Kidney tubule cell (primary cell): ENCODE measurements around the gene CRNN.

Source experiments
- DNase-seq: peaks from one replicate; pipeline ENCODE4 v3.0.0-alpha.2; 2018; ENCODE audit warnings: low spot score

The CRNN gene

DNA sequence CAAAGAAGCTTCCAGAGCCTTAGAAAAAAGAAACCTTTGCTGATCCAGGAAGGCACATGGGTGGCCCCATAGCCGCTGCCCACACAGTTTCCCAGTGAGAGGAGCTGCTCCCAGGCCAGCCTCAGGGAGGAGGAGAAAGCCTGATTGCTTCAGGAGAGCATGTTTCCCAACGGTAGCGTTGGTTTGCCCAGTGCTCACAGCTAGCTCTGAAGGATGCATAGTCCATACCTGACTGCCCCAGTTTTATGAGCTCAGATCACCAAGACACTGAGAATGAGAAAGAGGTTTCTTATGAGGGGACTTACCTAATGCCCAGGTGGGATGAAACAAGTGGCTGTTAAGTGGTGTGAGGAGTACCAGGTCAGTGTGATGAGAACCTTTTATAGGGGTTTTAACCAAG, at the start of gene CRNN:
Gene CRNN, minus strand, starts transcription at position 355 of the 400 bp plus-strand sequence. CDS start 2,030 bp downstream, outside the sequence.
- no peak for DNase-seq

DNA sequence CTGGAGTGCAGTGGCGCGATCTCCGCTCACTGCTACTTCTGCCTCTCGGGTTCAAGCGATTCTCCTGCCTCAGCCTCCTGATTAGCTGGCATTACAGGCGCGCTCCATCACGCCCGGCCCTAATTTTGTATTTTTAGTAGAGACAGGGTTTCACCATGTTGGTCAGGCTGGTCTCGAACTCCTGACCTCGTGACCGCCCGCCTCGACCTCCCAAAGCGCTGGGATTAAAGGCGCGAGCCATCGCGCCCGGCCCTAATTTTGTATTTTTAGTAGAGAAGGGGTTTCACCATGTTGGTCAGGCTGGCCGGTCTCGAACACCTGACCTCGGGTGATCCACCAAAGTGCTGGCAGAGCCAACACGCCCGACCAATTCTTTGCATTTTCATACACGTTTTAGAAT, 48.6 kb upstream of the CRNN start:
- no peak for DNase-seq

DNA sequence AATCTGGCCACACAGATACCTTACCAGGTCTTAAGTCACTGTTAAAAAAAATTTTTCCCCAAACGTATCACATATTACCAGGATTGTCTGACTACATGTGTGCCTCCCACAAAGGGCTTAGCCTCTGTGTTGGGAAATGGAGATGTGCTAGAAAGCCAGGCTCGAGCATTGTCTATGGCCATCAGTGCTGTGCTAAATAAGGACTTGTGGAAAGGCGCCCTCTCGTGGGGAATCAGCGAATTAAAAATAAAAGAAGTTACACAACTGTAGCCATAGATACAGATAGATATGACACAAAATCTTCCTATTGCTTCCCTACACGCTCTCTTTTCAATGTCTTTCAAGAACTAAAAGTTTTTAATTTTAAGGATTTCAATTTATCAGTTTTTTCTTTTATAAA, 47.5 kb upstream of the CRNN start:
- peak; percentile 72 for DNase-seq

DNA sequence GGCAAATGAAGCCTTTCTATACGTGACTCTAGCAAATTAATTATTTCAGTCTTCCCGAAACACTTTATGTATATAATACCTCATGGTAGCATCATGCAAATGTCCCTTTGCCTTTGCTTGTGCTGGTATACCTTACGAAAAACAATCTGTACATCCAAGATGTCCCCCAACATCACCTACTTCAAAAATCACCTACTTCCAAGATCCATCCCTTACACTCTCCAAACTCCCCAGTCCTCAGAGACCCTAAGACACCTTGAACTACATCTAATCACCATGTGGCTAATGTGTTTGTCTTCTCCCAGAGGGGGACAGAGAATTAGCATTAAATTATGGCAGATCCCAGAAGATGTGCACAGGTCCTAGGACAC, 46.5 kb upstream of the CRNN start:
- no peak for DNase-seq

DNA sequence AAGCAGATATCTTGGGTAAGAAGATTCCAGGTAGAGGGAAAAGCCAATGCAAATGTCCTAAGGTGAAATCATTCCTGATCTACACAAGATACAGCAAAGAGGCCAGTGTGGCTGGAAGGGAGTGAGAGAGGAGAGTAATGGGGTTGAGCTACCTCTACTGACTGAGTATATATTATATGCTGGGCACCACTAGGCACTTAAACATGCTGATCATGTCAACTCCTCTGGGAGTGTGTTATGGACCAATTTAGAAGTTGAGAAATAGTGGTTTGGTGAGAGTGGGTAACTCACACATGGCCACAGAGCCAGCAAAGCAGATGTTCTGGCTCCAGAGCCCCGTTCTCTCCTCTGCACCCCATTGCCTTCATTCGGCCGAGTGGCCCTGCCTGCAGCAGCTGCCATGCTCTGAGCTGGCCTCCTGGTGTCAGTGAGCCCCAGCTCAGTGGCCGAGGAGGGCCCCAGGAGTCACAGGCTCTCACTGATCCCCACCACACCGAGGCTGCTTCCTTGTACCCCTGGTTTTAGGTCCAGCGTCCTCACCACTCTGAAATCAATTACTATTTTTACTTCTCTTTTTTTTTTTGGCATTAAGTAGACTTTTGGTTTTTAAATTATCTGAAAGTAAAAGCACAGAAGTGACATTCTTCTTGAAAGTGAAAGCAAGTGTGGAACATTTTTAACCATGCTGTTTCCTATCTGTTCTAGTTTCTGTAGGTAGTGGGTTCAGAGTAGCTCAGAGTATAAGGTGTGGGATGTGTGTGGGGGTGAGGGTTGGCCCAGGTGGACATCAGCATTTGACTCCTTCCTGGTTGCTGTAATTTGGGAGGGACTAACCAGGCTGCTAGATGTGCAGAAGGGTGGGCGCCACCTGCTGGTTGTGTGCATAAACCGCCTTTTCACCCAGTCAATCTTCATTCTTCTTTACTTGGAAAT, 45.8 kb upstream of the CRNN start:
- DNase-seq, result peak; percentile 72

DNA sequence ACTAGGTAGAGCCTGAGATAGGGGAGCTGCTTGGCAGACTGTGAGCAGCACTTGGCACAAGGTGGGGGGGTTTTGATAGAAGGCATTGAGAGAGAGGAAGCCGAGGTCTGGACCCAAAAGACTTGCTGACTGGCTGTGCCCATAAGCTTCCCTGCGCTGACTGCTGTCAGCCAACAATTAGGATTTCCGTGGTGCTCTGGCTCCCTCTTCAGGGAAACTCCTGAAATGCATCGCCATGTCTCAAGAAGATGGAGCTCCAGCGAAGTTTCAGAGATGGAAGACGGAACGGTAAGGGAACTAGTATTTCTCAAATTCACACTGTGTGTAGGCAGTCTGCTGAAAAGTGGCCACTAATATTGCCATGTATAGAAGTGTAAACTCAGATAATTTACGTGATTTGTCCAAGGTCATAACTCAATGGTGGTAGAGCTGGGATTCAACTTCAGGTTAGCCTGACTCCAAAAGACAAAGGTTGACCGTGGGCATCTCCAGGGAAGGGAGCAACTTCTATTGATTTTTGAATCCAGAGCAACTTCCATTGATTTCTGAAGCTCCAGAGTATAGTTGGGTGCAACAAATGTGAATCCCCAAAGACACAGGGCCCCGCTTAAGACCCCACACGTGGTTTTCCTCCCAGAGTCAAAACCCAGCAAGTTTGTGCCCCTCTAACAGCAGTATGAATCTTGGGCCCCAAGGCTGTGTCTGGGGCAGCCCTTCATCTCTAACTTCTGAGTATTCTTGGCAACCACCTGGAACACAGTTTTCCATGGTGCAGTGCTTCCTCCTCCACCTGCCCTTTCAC, 44.5 kb upstream of the CRNN start:
- peak; percentile 80 for DNase-seq

DNA sequence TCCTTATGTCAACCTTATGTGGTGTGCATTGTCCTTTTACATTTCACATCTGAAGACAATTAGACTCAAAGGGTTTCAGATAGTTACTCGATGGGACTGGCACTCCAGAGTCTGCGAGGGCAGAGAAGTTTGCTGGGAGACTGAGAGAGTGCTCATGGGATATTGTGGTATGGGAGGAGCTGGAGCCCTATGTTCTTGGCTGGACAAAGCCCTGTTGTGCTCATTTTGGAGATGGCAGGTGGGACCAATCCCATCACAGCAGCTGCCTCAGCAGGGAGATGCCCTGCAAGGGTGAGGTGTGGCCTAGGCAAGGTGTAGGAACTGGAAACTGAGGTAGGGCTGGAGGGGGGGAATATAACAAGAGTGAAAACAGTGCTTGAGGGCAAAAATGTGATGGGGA, 43.5 kb upstream of the CRNN start:
- no peak for DNase-seq

DNA sequence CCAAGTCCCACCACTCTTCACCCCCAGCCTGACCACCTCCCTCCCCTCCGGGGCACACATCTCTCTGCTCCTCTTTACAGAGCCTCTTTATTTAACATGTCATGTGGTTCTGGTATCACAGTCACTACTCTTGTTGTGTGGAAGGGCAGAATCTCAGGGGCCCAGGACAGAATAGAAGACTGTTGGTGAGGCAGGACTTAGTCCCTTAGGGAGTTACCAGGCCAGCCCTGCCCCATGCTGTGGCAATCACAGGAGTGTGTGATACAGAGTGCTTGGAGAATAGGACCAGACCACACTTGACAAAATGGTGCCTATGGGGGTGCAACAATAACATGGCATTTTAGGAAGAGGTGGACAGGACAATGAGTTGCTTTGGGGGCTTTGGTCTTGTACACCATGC, 43.0 kb upstream of the CRNN start:
- no peak for DNase-seq

DNA sequence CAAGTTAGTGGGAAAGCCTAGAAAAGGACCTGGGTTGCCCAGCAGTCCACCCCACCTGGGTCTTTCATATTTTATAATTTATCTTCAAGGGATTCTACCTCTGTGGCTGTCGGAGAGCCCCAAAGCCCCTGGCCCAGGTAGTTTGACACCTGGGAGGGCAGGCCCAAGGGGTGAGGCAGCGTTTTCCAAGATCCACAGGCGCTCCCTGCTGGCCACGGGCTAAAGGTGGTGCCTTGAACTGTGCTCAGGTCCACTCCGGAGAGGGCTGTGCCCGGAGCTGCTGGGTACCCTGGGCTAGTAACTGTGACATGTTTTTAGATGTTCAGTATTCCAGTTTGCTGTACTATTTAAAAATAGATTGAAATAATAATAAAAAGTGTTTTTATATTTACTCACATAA, 37.2 kb upstream of the CRNN start:
- no peak for DNase-seq

DNA sequence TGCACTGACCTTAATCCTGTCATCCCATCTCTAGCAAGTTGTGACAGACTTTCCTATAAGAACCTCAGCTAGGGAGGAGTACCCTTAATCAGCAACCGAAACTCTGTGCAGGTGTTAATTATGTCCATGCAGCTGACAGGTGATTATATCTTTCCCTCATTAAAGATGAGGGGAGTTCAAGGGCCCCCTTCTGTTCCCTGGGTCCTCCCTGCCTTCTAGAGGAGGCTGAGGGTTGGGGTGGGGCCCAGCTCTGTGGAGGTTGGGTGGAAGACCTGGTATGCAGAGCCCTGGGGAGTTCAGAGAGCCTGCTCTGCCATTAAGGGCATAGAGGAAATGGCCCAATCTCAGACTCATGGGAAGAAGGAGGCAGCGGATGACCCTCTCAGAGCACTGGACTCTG, 35.6 kb upstream of the CRNN start:
- no peak for DNase-seq

DNA sequence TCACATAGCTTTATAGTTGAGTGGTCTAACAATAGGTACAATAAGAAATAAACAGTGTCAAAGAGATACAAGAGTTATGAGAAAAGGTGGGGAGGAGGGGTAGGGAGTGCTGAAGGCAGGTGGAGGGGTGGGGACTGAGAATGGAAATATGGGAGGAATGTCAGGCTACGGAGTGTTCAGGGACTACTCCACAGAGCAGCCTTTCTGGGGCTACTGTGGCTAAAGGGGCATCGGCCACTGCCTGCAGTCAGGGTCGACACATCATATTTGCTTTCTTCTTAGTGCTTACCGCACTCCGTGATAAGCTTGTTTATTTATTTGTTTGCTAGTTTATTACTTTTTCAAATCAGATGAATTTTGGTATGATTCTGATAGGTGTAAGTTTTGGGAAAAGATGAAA, 34.4 kb upstream of the CRNN start:
- DNase-seq, result no peak

DNA sequence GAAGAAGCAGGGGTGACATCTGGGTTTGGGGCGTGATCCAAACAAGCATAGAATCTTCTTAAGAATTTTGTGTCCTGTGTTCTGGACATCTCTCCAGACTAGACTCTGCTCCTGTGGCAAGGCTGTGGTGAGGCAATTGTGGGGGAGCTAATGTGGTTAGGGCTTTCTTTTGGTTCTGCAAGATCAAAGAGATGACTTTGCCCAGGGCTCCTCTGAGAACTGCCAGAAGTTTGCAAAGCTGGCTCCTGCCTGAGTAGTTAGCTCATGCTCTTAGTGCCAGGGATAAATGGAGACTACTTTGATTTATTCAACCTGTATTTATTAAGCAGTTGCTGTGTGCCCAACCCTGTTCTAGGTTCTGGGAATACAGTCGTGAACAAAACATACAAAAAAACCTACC, 34.0 kb upstream of the CRNN start:
- DNase-seq, result no peak

DNA sequence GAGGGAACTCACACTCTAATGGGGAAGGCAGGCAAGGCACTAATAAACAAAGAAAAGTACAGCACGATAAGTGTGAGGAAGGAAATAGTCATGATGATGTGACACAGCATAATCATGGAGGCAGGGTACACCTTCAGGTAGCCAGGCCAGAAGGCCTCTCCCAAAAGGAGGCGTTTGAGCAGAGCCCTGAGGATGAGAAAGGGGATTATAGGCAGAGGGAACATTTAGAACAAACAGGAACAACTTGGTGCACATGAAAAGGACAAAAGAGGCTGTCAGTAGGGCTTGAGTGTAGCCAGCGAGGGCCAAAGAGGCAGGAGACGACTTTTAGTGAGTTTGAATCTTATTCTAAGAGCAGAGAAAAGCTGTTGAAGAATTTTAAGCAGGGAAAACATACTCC, 33.4 kb upstream of the CRNN start:
- DNase-seq, result no peak

DNA sequence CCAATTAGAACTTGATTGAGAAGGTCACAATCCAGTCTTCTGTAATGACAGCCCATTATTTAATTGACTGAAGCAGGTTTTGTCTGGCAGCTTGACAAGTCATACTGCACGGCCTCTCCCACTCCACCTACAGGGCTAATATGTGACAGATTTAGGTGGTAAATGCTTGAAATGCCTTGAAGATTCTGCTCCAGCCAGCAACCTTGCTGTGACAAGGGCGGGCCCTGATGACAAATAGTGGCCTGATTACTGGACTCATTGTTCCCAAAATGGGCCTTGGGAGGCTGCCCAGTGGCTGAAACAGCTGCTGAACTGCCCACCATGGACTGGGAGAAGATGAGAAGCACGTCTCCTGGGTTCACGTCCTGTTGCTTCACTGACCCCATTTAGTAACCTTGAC, 30.0 kb upstream of the CRNN start:
- DNase-seq, result peak; percentile 20

DNA sequence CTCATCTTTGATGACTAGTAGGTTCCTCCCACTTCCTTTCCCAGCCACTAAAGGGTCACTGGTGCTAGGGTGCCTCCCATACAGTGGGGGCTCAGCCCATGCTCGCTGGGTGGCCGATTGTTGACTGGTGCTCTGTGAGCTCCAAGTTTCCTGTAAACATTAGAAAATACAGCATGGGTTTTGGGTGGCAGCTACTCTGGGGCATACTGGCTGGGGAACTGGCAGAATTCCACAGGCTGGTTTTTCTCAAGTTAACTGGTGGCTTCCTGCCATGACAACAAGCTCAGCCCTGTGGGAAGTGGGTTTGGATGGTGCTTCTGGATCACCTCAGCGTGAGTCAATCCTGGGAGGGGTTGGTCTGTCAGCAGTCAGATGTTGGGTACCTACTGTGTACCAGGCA, 28.7 kb upstream of the CRNN start:
- DNase-seq, result peak; percentile 27

DNA sequence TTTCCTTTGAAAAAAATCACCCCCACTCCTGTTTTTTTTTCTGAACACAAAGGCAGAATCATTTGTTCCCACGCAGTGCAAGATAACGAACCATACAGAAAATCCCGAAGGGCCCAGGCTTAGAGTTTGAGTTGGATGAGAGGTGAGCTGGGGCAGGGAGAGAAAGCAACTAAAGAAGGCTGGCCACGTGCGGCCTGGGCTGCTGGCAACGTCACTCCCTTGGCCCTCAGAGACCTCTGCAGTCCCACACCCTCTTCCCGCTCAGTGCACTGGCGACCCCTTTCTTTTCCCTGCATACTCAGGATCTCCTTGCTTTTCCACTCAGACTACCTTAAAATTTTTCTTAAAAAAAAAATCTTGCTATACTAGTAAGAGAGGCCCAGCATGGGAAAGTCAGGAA, 28.2 kb upstream of the CRNN start:
- no peak for DNase-seq

DNA sequence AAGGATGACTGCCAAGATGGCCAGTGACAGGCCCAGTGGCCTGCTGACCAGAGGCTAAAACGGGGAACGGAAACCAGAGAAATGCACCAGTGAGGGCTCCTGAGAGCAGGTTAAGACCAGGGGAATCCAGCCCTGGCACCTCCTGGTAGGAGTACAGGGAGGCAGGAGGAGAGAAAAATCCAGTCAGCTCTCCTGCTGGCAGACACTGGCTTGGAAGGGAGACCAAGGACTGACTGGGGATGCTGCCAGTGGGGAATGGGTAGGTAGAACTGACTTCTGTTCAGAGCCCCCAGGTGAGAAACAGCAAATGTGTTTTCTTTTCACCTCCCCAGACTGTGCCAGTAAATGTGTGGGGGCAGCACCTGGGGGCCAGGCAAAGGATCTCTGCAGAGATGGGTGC, 27.7 kb upstream of the CRNN start:
- no peak for DNase-seq

DNA sequence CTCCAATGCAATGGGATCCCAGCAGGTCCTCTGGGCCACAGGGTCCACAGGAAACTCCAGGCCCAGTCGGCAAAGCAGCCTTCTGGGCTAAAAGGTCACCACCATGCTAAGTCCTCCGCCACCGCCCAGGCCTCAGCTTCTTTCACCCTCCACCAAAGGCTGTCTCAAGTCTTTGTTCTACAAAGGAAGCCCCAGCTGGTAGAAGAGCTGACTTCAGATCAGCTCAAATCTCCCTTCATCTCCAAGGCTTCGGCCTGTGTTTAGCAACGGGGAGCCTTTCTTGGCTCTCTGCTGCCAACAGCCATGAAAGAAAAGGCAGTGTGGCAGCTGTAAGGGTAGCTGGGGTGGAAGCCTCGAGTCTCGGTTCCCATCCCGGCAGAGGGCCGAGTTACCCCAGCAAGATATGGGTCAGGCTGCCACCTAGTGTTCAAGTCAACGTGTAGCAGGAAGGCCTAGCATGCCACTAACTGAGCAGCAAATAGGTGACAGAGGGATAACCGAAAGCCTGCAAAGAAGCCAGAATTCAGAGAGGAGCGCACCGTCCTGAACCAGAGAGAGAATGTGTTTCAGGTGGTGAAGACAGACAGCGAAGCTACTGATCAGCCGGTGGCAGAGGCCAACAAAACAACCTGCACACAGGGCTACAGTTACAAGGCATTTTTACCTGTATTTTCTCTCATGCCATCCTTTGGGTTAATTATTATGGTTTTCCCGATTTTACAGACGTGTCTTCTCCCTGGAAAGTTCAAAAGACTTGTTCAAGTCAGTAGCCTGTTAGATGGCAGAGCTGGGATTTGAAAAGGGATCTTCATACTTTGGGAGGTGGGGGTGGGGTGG, 26.8 kb upstream of the CRNN start:
- peak; percentile 79 for DNase-seq

DNA sequence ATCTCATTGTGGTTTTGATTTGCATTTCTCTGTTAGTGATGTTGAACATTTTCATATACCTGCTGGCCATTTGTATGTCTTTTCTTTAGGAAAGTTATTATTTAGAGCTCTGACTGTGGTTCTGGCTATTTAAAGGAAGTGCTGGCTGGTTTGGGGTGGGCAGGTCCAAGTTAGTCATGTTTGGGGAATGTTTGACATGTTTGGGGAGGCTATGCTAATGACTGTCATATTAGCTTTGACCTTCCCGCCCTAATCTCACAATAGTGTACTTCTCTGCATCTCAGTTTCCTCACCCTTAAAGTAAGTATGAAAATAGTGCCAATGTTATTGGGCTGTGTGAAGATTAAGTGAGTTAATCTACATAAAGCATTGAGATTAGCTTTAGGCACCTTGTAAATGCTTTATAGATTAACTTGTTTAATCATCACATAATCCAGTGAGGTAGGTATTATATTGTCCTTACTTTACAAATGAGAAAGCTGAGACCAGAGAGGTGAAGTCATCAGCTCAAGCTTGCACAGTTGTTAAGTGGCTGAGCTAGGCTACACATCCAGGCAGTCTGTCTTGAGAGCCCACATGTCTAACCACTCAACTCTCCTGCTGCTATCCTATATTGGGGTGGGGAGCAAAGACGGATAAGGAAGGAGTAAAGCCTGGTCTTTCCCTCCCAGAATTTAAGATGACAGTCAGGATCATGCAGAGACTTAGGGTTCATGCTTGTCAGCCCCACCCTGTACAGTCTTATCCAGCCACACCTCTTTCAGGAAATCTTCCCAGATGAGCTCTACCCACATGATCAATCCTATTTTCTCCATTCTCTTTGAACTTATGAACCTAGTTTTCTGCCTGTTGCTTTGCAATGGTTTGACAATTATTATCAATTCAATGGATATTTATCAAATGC, 22.8 kb upstream of the CRNN start:
- DNase-seq, result peak; percentile 68

DNA sequence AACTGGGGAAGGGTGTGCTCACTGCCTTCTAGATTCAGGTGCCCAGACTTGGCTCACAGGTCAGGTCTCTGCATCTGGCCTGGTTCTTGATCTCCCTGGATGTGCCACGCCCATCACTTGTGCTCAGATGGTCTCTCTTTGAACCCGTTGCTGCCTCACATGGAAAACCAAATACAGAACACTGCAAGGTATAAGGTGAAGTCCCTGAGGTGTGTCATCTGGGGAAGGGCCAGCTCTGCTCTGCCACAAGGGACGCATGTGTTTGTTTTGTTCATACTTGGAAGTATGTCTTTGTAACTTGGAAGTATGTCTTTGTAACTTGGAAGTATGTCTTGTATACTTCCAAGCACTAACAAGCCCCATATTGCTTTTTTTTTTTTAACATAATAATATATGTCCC, 13.4 kb upstream of the CRNN start:
- no peak for DNase-seq

DNA sequence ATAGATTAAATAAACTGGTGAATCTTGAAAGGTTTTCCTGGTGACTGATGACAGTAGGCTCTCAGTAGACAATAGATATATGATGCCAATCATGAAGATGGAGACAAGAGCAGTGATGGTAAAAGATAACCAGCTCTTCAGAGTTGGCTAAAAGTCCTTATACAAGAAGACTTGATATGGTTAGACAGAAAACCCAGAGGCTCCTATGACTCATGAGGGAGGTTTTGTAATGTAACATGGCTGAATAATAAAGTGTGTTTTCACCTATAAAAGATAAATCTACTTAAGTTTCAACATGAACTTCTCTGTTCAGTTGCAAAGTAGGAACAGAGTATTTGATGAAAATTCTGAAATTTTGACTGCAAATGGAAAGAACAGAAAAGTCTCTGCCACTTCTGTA, 12.7 kb upstream of the CRNN start:
- DNase-seq, result no peak
